ENCODE data around the gene ERBB2. TPM values are rescaled to one million over a fixed set of nuclear protein-coding genes. Genes with fewer than 3 reads are reported as not detected.
A peak's percentile ranks its signal among the peaks of the same experiment; 100 is the strongest.

The ERBB2 gene
- total RNA-seq (2022) (4,829 and 4,830 TPM in 2 replicates), Bru-seq, nascent RNA (percentile 100 among the genes with signal in this experiment), BruChase-seq, experiment 1, labeled RNA remaining after a 6-hour chase (percentile 100 among the genes with signal in this experiment), BruChase-seq, experiment 2, labeled RNA remaining after a 2-hour chase (percentile 100 among the genes with signal in this experiment)
- long read RNA-seq, full-length matches to known transcripts = 1,121 of 4,280 reads
- long read RNA-seq, partial matches to known transcripts = 2,736 of 4,280 reads
- long read RNA-seq, other reads (novel, unspliced or antisense) = 423 of 4,280 reads

GRCh38 chr17:39699818-39700147 lies at the start of gene ERBB2:
Gene ERBB2 (plus strand): TSS chr17:39700064. CDS start chr17:39700239, 175 bp downstream.
- intact Hi-C loops (cut with micrococcal nuclease; ENCODE audit: unreplicated experiment) = loop anchor here (1.0 to 5.0 kb wide), 7 partner anchors 8 to 718 kb away; partner anchors contain the start of genes STARD3 and TOP2A
- Mint-ChIP-seq H3K9me3 (ENCODE audit: low read depth, unreplicated experiment) (no peaks in the 10 kb centered on the region), H3K4me3 (ENCODE audit: low read depth, unreplicated experiment) (peak within 1 kb of the TSS; percentile 71), H3K4me1 (ENCODE audit: low read depth, unreplicated experiment) (peaks cover 68% of the 10 kb centered on the region), H3K27me3 (ENCODE audit: unreplicated experiment) (no peaks in the 10 kb centered on the region), H3K36me3 (ENCODE audit: insufficient read depth, unreplicated experiment) (peaks cover 62% of the 10 kb centered on the region), H3K27ac (ENCODE audit: unreplicated experiment) (peak within 1 kb of the TSS; percentile 67)
- BruUV-seq (replicated peaks) = no TSS peak
- peak; percentile 100 for DNase-seq
- CTCF ChIA-PET = interaction anchor here (0.6 to 161.2 kb wide), 59 partner anchors 15 to 1894 kb away, joined by 3 to 42089 read pairs (median 5); partner anchors contain the start of genes CDK12, ERBB2, GRB7 and GSDMA
- TF ChIP-seq CTCF (IDR thresholded peaks at IDR 0.05; ENCODE audit: unreplicated experiment) = no peak

GRCh38 chr17:39650121-39650579 lies 49.7 kb upstream of the ERBB2 start:
- intact Hi-C loops (cut with micrococcal nuclease; ENCODE audit: unreplicated experiment) = loop anchor here (5.0 kb wide), 1 partner anchor 52 kb away; the partner anchor contains the start of gene ERBB2

GRCh38 chr17:39651923-39652586 lies 47.8 kb upstream of the ERBB2 start:
- H3K4me1 Mint-ChIP-seq (ENCODE audit: low read depth, unreplicated experiment) = peaks cover 23% of the 10 kb centered on the region
- no TSS peak for BruUV-seq (replicated peaks)
- no peaks in the 10 kb centered on the region for H3K9me3 Mint-ChIP-seq (ENCODE audit: low read depth, unreplicated experiment)
- H3K4me3 Mint-ChIP-seq (ENCODE audit: low read depth, unreplicated experiment) = no peak overlapping the region
- peak; percentile 76 for DNase-seq
- TF ChIP-seq CTCF (IDR thresholded peaks at IDR 0.05; ENCODE audit: unreplicated experiment) = no peak
- CTCF ChIA-PET = interaction anchor here (0.6 to 161.2 kb wide), 31 partner anchors 31 to 1187 kb away, joined by 3 to 42089 read pairs (median 15); partner anchors contain the start of genes ERBB2, GRB7, GSDMA and GSDMB
- peaks cover 41% of the 10 kb centered on the region for H3K36me3 Mint-ChIP-seq (ENCODE audit: insufficient read depth, unreplicated experiment)
- H3K27ac Mint-ChIP-seq (ENCODE audit: unreplicated experiment) = peak overlapping the region; percentile 0
- no peaks in the 10 kb centered on the region for H3K27me3 Mint-ChIP-seq (ENCODE audit: unreplicated experiment)
- intact Hi-C loops (cut with micrococcal nuclease; ENCODE audit: unreplicated experiment) = loop anchor here (5.0 kb wide), 1 partner anchor 50 kb away; the partner anchor contains the start of gene ERBB2

More at GRCh38 chr17:39650121-39650579, 49.7 kb upstream of the ERBB2 start:
- Mint-ChIP-seq H3K27me3 (ENCODE audit: unreplicated experiment) (no peaks in the 10 kb centered on the region), H3K4me3 (ENCODE audit: low read depth, unreplicated experiment) (no peak overlapping the region), H3K27ac (ENCODE audit: unreplicated experiment) (no peak overlapping the region), H3K36me3 (ENCODE audit: insufficient read depth, unreplicated experiment) (peaks cover 34% of the 10 kb centered on the region), H3K9me3 (ENCODE audit: low read depth, unreplicated experiment) (no peaks in the 10 kb centered on the region), H3K4me1 (ENCODE audit: low read depth, unreplicated experiment) (peaks cover 23% of the 10 kb centered on the region)
- CTCF ChIA-PET = interaction anchor here (0.6 to 161.2 kb wide), 20 partner anchors 30 to 490 kb away, joined by 3 to 42089 read pairs (median 7); partner anchors contain the start of genes CASC3, ERBB2, GRB7 and GSDMA
- no TSS peak for BruUV-seq (replicated peaks)
- DNase-seq = no peak
- TF ChIP-seq CTCF (IDR thresholded peaks at IDR 0.05; ENCODE audit: unreplicated experiment) = no peak

- Mint-ChIP-seq H3K27me3 (ENCODE audit: unreplicated experiment) (no peaks in the 10 kb centered on the region), H3K4me3 (ENCODE audit: low read depth, unreplicated experiment) (no peak overlapping the region), H3K9me3 (ENCODE audit: low read depth, unreplicated experiment) (no peaks in the 10 kb centered on the region), H3K27ac (ENCODE audit: unreplicated experiment) (peak overlapping the region; percentile 0), H3K4me1 (ENCODE audit: low read depth, unreplicated experiment) (peaks cover 23% of the 10 kb centered on the region), H3K36me3 (ENCODE audit: insufficient read depth, unreplicated experiment) (peaks cover 46% of the 10 kb centered on the region)
- intact Hi-C loops (cut with micrococcal nuclease; ENCODE audit: unreplicated experiment) = loop anchor here (1.0 to 5.0 kb wide), 5 partner anchors 15 to 130 kb away; partner anchors contain the start of genes ERBB2 and STARD3
- TF ChIP-seq CTCF (IDR thresholded peaks at IDR 0.05; ENCODE audit: unreplicated experiment) = no peak
- CTCF ChIA-PET = interaction anchor here (0.6 to 161.2 kb wide), 38 partner anchors 32 to 1186 kb away, joined by 3 to 42089 read pairs (median 6); partner anchors contain the start of genes ERBB2, GRB7, GSDMA and GSDMB
- no TSS peak for BruUV-seq (replicated peaks)
- no peak for DNase-seq
Observed at GRCh38 chr17:39652587-39653315, 47.1 kb upstream of the ERBB2 start.

All from Calu3 (cell line).